H1 (cell line): ENCODE results near the gene RELN. TPM values are rescaled to one million over a fixed set of nuclear protein-coding genes. Genes with fewer than 3 reads are reported as not detected.

ENCODE experiments used
- CTCF ChIA-PET: fragments of 300-600 bp; sonication (Branson Sonifier 250); formaldehyde crosslinking; loops from one replicate; lab custom pipeline; 2021; ENCODE audit not compliant: partially characterized antibody; lab: Charles Lee
- POLR2A ChIA-PET: fragments of 300-600 bp; sonication (Branson Sonifier 250); formaldehyde crosslinking; loops from one replicate; lab custom pipeline; 2021; ENCODE audit warnings: inconsistent platforms; ENCODE audit not compliant: partially characterized antibody; lab: Charles Lee
- DNase-seq, 2 experiments: peaks; one replicate each; pipeline versions ENCODE4 v3.0.0 to v3.0.0-alpha.2; 2010 to 2022; ENCODE audit warnings: low spot score in 2 of 2, low read depth in 1 of 2, mixed read lengths in 1 of 2
- FAIRE-seq: peaks from 2 replicates; lab custom pipeline; 2011; peaks lifted over from hg19 to GRCh38; lab: Jason Lieb, UNC
- H2AFZ ChIP-seq: 2 replicates; pipeline ENCODE4 v1.8.1; 2012; ENCODE audit warnings: low read length, inconsistent platforms
- H2AK5ac ChIP-seq: 2 replicates; pipeline ENCODE4 v1.6.1; 2013; ENCODE audit warnings: low read depth, low read length
- H2BK120ac ChIP-seq: replicated peaks from 2 replicates; pipeline ENCODE3; 2013; ENCODE audit warnings: low read depth, low read length, inconsistent platforms
- H2BK12ac ChIP-seq: 2 replicates; pipeline ENCODE4 v1.6.1; 2013; ENCODE audit warnings: low read depth, low read length
- H2BK15ac ChIP-seq: 2 replicates; pipeline ENCODE4 v1.6.1; 2013; ENCODE audit warnings: low read length
- H2BK20ac ChIP-seq: 2 replicates; pipeline ENCODE4 v1.6.1; 2013; ENCODE audit warnings: low read length
- H2BK5ac ChIP-seq: 2 replicates; pipeline ENCODE4 v1.6.1; 2013; ENCODE audit warnings: low read depth, low read length
- H3K14ac ChIP-seq: 2 replicates; pipeline ENCODE4 v1.6.1; 2013; ENCODE audit warnings: inconsistent platforms; ENCODE audit not compliant: insufficient read length
- H3K18ac ChIP-seq: 2 replicates; pipeline ENCODE4 v1.6.1; 2013; ENCODE audit warnings: low read length; ENCODE audit errors: extremely low read depth
- H3K23ac ChIP-seq: 2 replicates; pipeline ENCODE4 v1.6.1; 2013; ENCODE audit warnings: inconsistent platforms; ENCODE audit not compliant: insufficient read length
- H3K23me2 ChIP-seq: 2 replicates; pipeline ENCODE4 v1.6.1; 2013; ENCODE audit warnings: low read depth, low read length
- H3K27ac ChIP-seq: 2 replicates; pipeline ENCODE4 v1.6.1; 2011; ENCODE audit warnings: low read depth, low read length, inconsistent platforms
- H3K27me3 ChIP-seq, 4 experiments: replicated peaks in 1 of 4; 1 replicate in 1 of 4; 2 replicates in 3 of 4; pipeline versions ENCODE4 v1.6.1 to v1.8.1; 2011 to 2013; ENCODE audit warnings: low read length in 3 of 4, mild to moderate bottlenecking in 3 of 4, inconsistent platforms in 2 of 4, mixed read lengths in 2 of 4, moderate library complexity in 1 of 4; ENCODE audit not compliant: control insufficient read depth in 3 of 4, insufficient read depth in 3 of 4; ENCODE audit errors: extremely low read depth in 1 of 4
- H3K36me3 ChIP-seq, 4 experiments: 2 replicates each; pipeline versions ENCODE4 v1.6.1 to v1.8.1; 2011 to 2013; ENCODE audit warnings: mild to moderate bottlenecking in 4 of 4, low read length in 3 of 4, moderate library complexity in 2 of 4, control low read depth in 1 of 4, inconsistent platforms in 1 of 4; ENCODE audit not compliant: insufficient read depth in 4 of 4, control insufficient read depth in 2 of 4
- H3K4ac ChIP-seq: replicated peaks from 2 replicates; pipeline ENCODE3; 2013; ENCODE audit warnings: low read length, low read depth, mixed read lengths, inconsistent platforms; ENCODE audit not compliant: insufficient read length
- H3K4me1 ChIP-seq, 4 experiments: replicated peaks in 1 of 4; 1 replicate in 1 of 4; 2 replicates in 3 of 4; pipeline versions ENCODE4 v1.6.1 to v1.8.1; 2011 to 2013; ENCODE audit warnings: low read length in 3 of 4, inconsistent platforms in 2 of 4, mixed read lengths in 1 of 4; ENCODE audit not compliant: insufficient read depth in 4 of 4, control insufficient read depth in 3 of 4
- H3K4me2 ChIP-seq, 2 experiments: 2 replicates each; pipeline versions ENCODE4 v1.6.1 to v1.8.1; 2011 to 2013; ENCODE audit warnings: low read depth in 2 of 2, low read length in 2 of 2, control low read depth in 1 of 2, inconsistent platforms in 1 of 2, mild to moderate bottlenecking in 1 of 2; ENCODE audit not compliant: insufficient read depth in 1 of 2
- H3K4me3 ChIP-seq, 4 experiments: fragments of 200-600, 300-600 bp in 1 of 4; sonication (generic), shearing (Covaris generic), sonication (Bioruptor Twin) in 1 of 4; 2 replicates each; pipeline versions ENCODE4 v1.5.1 to v1.8.1; 2011 to 2016; ENCODE audit warnings: low read length in 4 of 4, low read depth in 3 of 4, control low read depth in 2 of 4, inconsistent platforms in 2 of 4, mild to moderate bottlenecking in 2 of 4, mixed read lengths in 1 of 4, moderate library complexity in 1 of 4; ENCODE audit not compliant: insufficient read depth in 2 of 4; ENCODE audit errors: extremely low read depth in 1 of 4
- H3K56ac ChIP-seq: replicated peaks from 2 replicates; pipeline ENCODE3; 2013; ENCODE audit warnings: low read depth, mild to moderate bottlenecking, mixed read lengths, low read length, inconsistent platforms; ENCODE audit not compliant: insufficient read length
- H3K79me1 ChIP-seq: 2 replicates; pipeline ENCODE4 v1.6.1; 2013; ENCODE audit warnings: low read depth, low read length, control low read depth
- H3K79me2 ChIP-seq, 2 experiments: 2 replicates each; pipeline versions ENCODE4 v1.6.1 to v1.8.1; 2012 to 2013; ENCODE audit warnings: low read length in 2 of 2, mild to moderate bottlenecking in 2 of 2, inconsistent platforms in 1 of 2; ENCODE audit not compliant: insufficient read depth in 2 of 2, control insufficient read depth in 1 of 2
- H3K9ac ChIP-seq, 4 experiments: replicated peaks in 1 of 4; 1 replicate in 1 of 4; 2 replicates in 3 of 4; pipeline versions ENCODE4 v1.6.1 to v1.8.1; 2011 to 2013; ENCODE audit warnings: low read depth in 3 of 4, low read length in 3 of 4, control low read depth in 2 of 4, mild to moderate bottlenecking in 2 of 4, moderate library complexity in 2 of 4, inconsistent platforms in 1 of 4; ENCODE audit errors: extremely low read depth in 1 of 4
- H3K9me3 ChIP-seq, 2 experiments: 2 replicates each; pipeline versions ENCODE4 v1.6.1 to v1.8.1; 2012 to 2013; ENCODE audit warnings: mild to moderate bottlenecking in 2 of 2, moderate library complexity in 2 of 2, control low read depth in 1 of 2, inconsistent platforms in 1 of 2, low read depth in 1 of 2, low read length in 1 of 2, mixed read lengths in 1 of 2; ENCODE audit not compliant: insufficient read depth in 2 of 2
- H4K20me1 ChIP-seq, 2 experiments: replicated peaks in 1 of 2; 2 replicates each; pipeline versions ENCODE3 to v1.8.1; 2011 to 2013; ENCODE audit warnings: inconsistent platforms in 2 of 2, low read length in 2 of 2, mild to moderate bottlenecking in 1 of 2; ENCODE audit not compliant: insufficient read depth in 2 of 2, control insufficient read depth in 1 of 2
- H4K5ac ChIP-seq: 2 replicates; pipeline ENCODE4 v1.6.1; 2013; ENCODE audit warnings: low read length, low read depth, mixed read lengths, inconsistent platforms; ENCODE audit not compliant: insufficient read length
- H4K8ac ChIP-seq: 2 replicates; pipeline ENCODE4 v1.8.0; 2013; ENCODE audit warnings: mild to moderate bottlenecking, moderate library complexity, low read length, inconsistent platforms; ENCODE audit not compliant: insufficient read depth; ENCODE audit errors: extremely low read depth
- H4K91ac ChIP-seq: replicated peaks from 2 replicates; pipeline ENCODE3; 2013; ENCODE audit warnings: low read length, mixed read lengths, inconsistent platforms; ENCODE audit not compliant: insufficient read length
- ASH2L ChIP-seq: fragments of 200-600, 300-600 bp; sonication (generic); IDR thresholded peaks from one replicate; pipeline ENCODE4 v1.7.1; 2017; ENCODE audit warnings: low read length
- CBX8 ChIP-seq: fragments of 300-800, 300-1000 bp; sonication (generic); IDR thresholded peaks from 2 replicates; pipeline ENCODE4 v1.7.1; 2016; ENCODE audit warnings: low read depth, low read length, borderline replicate concordance
- CEBPB ChIP-seq: IDR thresholded peaks from 2 replicates; pipeline ENCODE4 v1.6.1; 2012; ENCODE audit warnings: low read depth, low read length
- CREB1 ChIP-seq: IDR thresholded peaks from 2 replicates; pipeline ENCODE4 v1.6.1; 2012; ENCODE audit warnings: inconsistent platforms
- EP300 ChIP-seq, 2 experiments: IDR thresholded peaks; 1 replicate in 1 of 2; 2 replicates in 1 of 2; pipeline ENCODE4 v1.6.1; 2011 to 2012; ENCODE audit warnings: low read depth in 2 of 2, low read length in 2 of 2, mild to moderate bottlenecking in 2 of 2, borderline replicate concordance in 1 of 2, inconsistent platforms in 1 of 2, moderate library complexity in 1 of 2
- GABPA ChIP-seq: IDR thresholded peaks from 2 replicates; pipeline ENCODE4 v1.6.1; 2011; ENCODE audit warnings: mild to moderate bottlenecking, low read length, moderate library complexity, borderline replicate concordance; ENCODE audit not compliant: insufficient read depth
- PHF8 ChIP-seq: fragments of 200-600 bp; sonication (generic); conservative IDR thresholded peaks from 2 replicates; pipeline ENCODE4 v1.7.1; 2012; ENCODE audit warnings: low read depth, mild to moderate bottlenecking, inconsistent platforms, low read length, moderate library complexity
- POU5F1 ChIP-seq: IDR thresholded peaks from 2 replicates; pipeline ENCODE4 v1.6.1; 2011; ENCODE audit warnings: low read depth, mild to moderate bottlenecking, low read length, moderate library complexity
- SP2 ChIP-seq: IDR thresholded peaks from 2 replicates; pipeline ENCODE4 v1.6.1; 2012; ENCODE audit warnings: mild to moderate bottlenecking, low read length, inconsistent platforms
- TAF7 ChIP-seq: optimal IDR thresholded peaks from 2 replicates; pipeline ENCODE3; 2011; ENCODE audit warnings: low read depth, mild to moderate bottlenecking, inconsistent platforms, low read length, moderate library complexity, borderline replicate concordance
- YY1 ChIP-seq: IDR thresholded peaks from 2 replicates; pipeline ENCODE4 v1.6.1; 2011; ENCODE audit warnings: low read depth, mild to moderate bottlenecking, low read length
- WGBS, 2 experiments: shearing (Covaris generic) in 1 of 2; methylation state at CpG; one replicate each; pipeline versions ENCODE4 v1.1.6 to v1.1.7; 2013 to 2015; ENCODE audit warnings: low lambda C conversion rate in 2 of 2, mixed read lengths in 2 of 2, inconsistent platforms in 1 of 2, low coverage in 1 of 2, missing lambda C conversion rate in 1 of 2; ENCODE audit not compliant: insufficient replicate concordance in 2 of 2, insufficient coverage in 1 of 2, insufficient read length in 1 of 2; ENCODE audit errors: extremely low coverage in 1 of 2, missing lambda C conversion rate in 1 of 2; 5-methylcytosine and 5-hydroxymethylcytosine counted together
- polyA plus RNA-seq, 7 experiments: library from polyadenylated mRNA; depleted of rRNA in 3 of 7; stranded (reverse) in 5 of 7; unstranded in 2 of 7; fragments of >200 nt in 5 of 7; fragments of 200-250 nt in 2 of 7; gene quantifications; 1 replicate in 5 of 7; 2 replicates in 1 of 7; 4 replicates in 1 of 7; pipeline versions ENCODE4 v1.2.1 to v1.2.3, GENCODE V29; 2011 to 2013; ENCODE audit warnings: missing spikeins in 2 of 7, mixed read lengths in 2 of 7
- total RNA-seq: library from RNA; stranded (reverse); fragmentation: NEBNext Ultra II Directional; extraction: Animal tissue kit (Norgen Biotek cat#: 25700); gene quantifications from 2 replicates; pipeline ENCODE4 v1.2.1, GENCODE V29; 2021
- TF ChIP-seq, protein P1 (sequence below), 3 experiments: IDR thresholded peaks; 1 replicate in 2 of 3; 2 replicates in 1 of 3; pipeline versions ENCODE4 v1.5.1 to v1.6.1; 2011; ENCODE audit warnings: low read length in 3 of 3, mild to moderate bottlenecking in 3 of 3, inconsistent platforms in 2 of 3, low read depth in 1 of 3, moderate library complexity in 1 of 3; ENCODE audit not compliant: insufficient read depth in 1 of 3; ENCODE audit errors: control extremely low read depth in 1 of 3

Gene RELN
- total and polyA plus RNA-seq, 2 of the 8 experiments (the other 6 are each of a cell fraction or from before 2014, with no cell fraction given) = 0.03 to 0.07 TPM

DNA sequence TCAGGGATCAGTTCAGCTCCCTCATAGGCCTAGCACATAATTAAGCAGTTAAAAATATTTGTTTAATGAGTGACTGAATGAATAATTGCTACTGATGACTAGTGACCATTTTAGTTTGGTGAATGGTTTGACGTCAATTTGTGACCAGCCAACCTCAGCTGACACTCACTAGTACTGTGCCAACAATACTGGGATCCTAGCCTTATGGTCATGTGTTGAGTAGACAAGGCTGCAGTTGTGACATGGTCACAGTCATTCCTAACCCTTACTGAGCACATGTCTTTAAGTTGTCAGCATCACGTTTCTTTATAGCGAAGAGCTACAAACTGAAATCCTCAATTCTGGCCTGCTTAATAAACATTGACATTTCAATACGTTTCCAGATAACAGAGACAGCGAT is 456.5 kb downstream of the RELN start:
- no peak overlapping the region for H4K8ac ChIP-seq
- no peaks in the 10 kb centered on the region for H3K79me2 ChIP-seq
- H3K9ac ChIP-seq = no peak overlapping the region
- no peak overlapping the region for H3K4me3 ChIP-seq
- POLR2A ChIA-PET = no interaction called here
- no peak overlapping the region for H3K23ac ChIP-seq
- no peak overlapping the region for H4K91ac ChIP-seq
- H2BK20ac ChIP-seq = no peak overlapping the region
- H2BK120ac ChIP-seq = no peak overlapping the region
- no peaks in the 10 kb centered on the region; a peak in 1 of 4 replicates for H3K9me3 ChIP-seq
- DNase-seq = no peak
- no peak overlapping the region for H2AK5ac ChIP-seq
- H3K79me1 ChIP-seq = no peaks in the 10 kb centered on the region
- no peak overlapping the region for H3K4ac ChIP-seq
- WGBS, 2 experiments = 89% methylated on average over 5 of the region's 5 CpGs; no CpG with 5 or more reads in 1 of the 2 experiments
- FAIRE-seq = no peak
- no peaks in the 10 kb centered on the region for H3K27me3 ChIP-seq
- no peak overlapping the region for H2BK15ac ChIP-seq
- no peak overlapping the region for H2BK12ac ChIP-seq
- H4K20me1 ChIP-seq = no peaks in the 10 kb centered on the region
- no peaks in the 10 kb centered on the region for H3K4me1 ChIP-seq
- H3K18ac ChIP-seq = no peak overlapping the region
- no peak overlapping the region for H2AFZ ChIP-seq
- H4K5ac ChIP-seq = no peak overlapping the region
- CTCF ChIA-PET = interaction anchor here (1.3 kb wide), 1 partner anchor 42 kb away, joined by 3 read pairs; no protein-coding TSS in a partner anchor
- H3K27ac ChIP-seq = no peak overlapping the region
- H3K23me2 ChIP-seq = no peaks in the 10 kb centered on the region
- no peak overlapping the region for H3K14ac ChIP-seq
- no peak overlapping the region for H2BK5ac ChIP-seq
- H3K56ac ChIP-seq = no peak overlapping the region
- H3K4me2 ChIP-seq = no peak overlapping the region
- no peaks in the 10 kb centered on the region for H3K36me3 ChIP-seq
- TF ChIP-seq EP300 (IDR thresholded peaks at IDR 0.05; ENCODE audit: borderline replicate concordance in 1 of 2, low read depth in 2 of 2, low read length in 2 of 2) (no peak), CBX8 (no peak), PHF8 (no peak), ASH2L (no peak), CEBPB (no peak), GABPA (no peak), POU5F1 (no peak), YY1 (no peak), TAF7 (no peak), CREB1 (no peak), SP2 (no peak)
- TF ChIP-seq, protein P1, sequence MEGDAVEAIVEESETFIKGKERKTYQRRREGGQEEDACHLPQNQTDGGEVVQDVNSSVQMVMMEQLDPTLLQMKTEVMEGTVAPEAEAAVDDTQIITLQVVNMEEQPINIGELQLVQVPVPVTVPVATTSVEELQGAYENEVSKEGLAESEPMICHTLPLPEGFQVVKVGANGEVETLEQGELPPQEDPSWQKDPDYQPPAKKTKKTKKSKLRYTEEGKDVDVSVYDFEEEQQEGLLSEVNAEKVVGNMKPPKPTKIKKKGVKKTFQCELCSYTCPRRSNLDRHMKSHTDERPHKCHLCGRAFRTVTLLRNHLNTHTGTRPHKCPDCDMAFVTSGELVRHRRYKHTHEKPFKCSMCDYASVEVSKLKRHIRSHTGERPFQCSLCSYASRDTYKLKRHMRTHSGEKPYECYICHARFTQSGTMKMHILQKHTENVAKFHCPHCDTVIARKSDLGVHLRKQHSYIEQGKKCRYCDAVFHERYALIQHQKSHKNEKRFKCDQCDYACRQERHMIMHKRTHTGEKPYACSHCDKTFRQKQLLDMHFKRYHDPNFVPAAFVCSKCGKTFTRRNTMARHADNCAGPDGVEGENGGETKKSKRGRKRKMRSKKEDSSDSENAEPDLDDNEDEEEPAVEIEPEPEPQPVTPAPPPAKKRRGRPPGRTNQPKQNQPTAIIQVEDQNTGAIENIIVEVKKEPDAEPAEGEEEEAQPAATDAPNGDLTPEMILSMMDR (IDR thresholded peaks at IDR 0.05; ENCODE audit: control extremely low read depth in 1 of 3, insufficient read depth in 1 of 3, low read depth in 1 of 3, low read length in 3 of 3) = no peak
